Spinal cord (tissue), 10 donors: ENCODE measurements around the gene PNPT1. TPM values are rescaled to one million over a fixed set of nuclear protein-coding genes. Genes with fewer than 3 reads are reported as not detected.
"Not testable (repeated sequence)": the region's sequence is repeated elsewhere in the genome, so short reads cannot be mapped to it uniquely, and the experiment has no call there.

Source experiments
- DNase-seq, 6 donors: peaks; one replicate each; pipeline versions ENCODE4 v3.0.0 to v3.0.0-alpha.2; 2013 to 2015; ENCODE audit warnings: low spot score in 6 of 6, low read depth in 4 of 6
- H3K27ac ChIP-seq: one replicate; pipeline ENCODE4 v1.5.1; 2013; ENCODE audit warnings: low read depth, low read length, control low read depth
- H3K27me3 ChIP-seq: one replicate; pipeline ENCODE4 v1.6.1; 2013; ENCODE audit warnings: low read length; ENCODE audit not compliant: control insufficient read depth, insufficient read depth
- H3K36me3 ChIP-seq: one replicate; pipeline ENCODE4 v1.6.1; 2013; ENCODE audit warnings: low read length; ENCODE audit not compliant: control insufficient read depth, insufficient read depth
- H3K4me1 ChIP-seq: one replicate; pipeline ENCODE4 v1.6.1; 2013; ENCODE audit warnings: low read length; ENCODE audit not compliant: control insufficient read depth, insufficient read depth
- H3K4me3 ChIP-seq: one replicate; pipeline ENCODE4 v1.5.1; 2013; ENCODE audit warnings: low read depth, low read length, control low read depth
- H3K9me3 ChIP-seq: one replicate; pipeline ENCODE4 v1.6.1; 2013; ENCODE audit warnings: low read length; ENCODE audit not compliant: control insufficient read depth, insufficient read depth
- WGBS: methylation state at CpG from one replicate; pipeline ENCODE4 v1.1.5; 2013; ENCODE audit warnings: missing lambda C conversion rate; ENCODE audit not compliant: insufficient coverage; 5-methylcytosine and 5-hydroxymethylcytosine counted together
- long read RNA-seq, 4 donors: transcript quantifications; one replicate each; lab custom pipeline, GENCODE V29; 2026
- polyA plus RNA-seq, 2 donors: library from polyadenylated mRNA; unstranded; fragments of 120-200 nt; gene quantifications; one replicate each; pipeline ENCODE4 v1.2.1, GENCODE V29; 2013; ENCODE audit not compliant: insufficient read length in 2 of 2
- total RNA-seq, 2 donors: library from RNA; depleted of rRNA in 1 of 2; stranded (reverse); fragments of 120-200 nt in 1 of 2; fragments of >200 nt in 1 of 2; gene quantifications; one replicate each; pipeline versions ENCODE4 v1.2.3 to v1.2.4, GENCODE V29; 2013 to 2014
- donor health status: healthy.

PNPT1 gene
- total RNA-seq (10 to 100 TPM; 24.7 to 30.4 TPM), polyA plus RNA-seq (10 to 100 TPM; 32.5 to 35.4 TPM)
- long read RNA-seq, donor 1, full-length matches to known transcripts: 4 of 18 reads
- long read RNA-seq, donor 1, partial matches to known transcripts: 14 of 18 reads
- long read RNA-seq, donor 1, other reads (novel, unspliced or antisense): 0 of 18 reads
- long read RNA-seq, donor 2, full-length matches to known transcripts: 1 of 1 reads
- long read RNA-seq, donor 2, partial matches to known transcripts: 0 of 1 reads
- long read RNA-seq, donor 2, other reads (novel, unspliced or antisense): 0 of 1 reads
- long read RNA-seq, donor 3, full-length matches to known transcripts: 1 of 1 reads
- long read RNA-seq, donor 3, partial matches to known transcripts: 0 of 1 reads
- long read RNA-seq, donor 3, other reads (novel, unspliced or antisense): 0 of 1 reads
- long read RNA-seq, donor 4, full-length matches to known transcripts: 1 of 1 reads
- long read RNA-seq, donor 4, partial matches to known transcripts: 0 of 1 reads
- long read RNA-seq, donor 4, other reads (novel, unspliced or antisense): 0 of 1 reads

DNA sequence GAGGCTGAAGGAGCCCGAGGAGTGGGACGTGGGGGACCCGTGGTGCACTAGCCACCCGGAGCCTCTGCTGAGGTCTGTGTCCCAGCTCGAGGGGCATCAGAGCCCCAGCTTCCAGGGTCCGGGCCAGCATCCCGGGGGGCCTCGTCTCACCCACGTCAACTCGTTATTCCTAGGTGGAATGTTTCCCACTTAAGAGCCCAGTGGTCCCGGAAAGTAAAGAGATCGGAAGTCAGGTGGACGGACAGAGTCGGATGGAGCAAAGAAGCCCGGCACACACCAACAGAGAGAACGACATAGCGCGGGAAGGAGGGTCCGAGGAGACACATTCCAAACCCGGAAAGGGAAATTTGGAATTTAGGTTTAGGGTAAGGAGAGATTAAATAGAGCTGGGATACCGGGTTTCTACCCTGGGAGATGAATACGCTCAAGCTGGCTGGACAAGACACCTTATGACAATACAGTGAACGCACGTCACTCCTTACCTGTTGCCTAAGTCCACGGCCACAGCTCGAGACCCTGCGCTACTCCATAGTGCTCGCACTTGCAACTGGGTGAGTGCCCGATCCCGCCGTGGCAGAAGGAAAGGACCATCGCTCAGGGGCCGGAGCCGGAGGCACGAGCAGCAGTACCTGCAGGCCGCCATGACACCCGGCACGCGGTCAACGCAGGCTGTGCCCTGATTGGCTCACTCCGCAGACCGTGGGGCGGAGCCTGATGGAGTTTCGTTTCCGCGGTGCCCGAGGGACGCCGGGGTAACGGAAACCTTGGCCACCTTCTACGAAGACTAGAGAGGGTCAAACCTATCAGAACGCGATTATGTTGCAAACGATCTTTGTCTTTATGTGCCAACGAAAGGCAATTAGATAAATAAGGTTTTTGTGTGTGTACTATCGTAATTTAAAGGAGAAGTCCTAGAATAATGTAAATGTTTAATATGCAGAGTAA, at the start of gene PNPT1:
Gene PNPT1 (minus strand): TSS at position 664 of the 945 bp plus-strand sequence. CDS start 21 bp downstream, at position 643.
- Histone ChIP-seq H3K4me3 (peak within 1 kb of the TSS; percentile 95), H3K4me1 (no peaks in the 10 kb centered on the region), H3K27ac (peak within 1 kb of the TSS; percentile 52), H3K9me3 (no peaks in the 10 kb centered on the region), H3K36me3 (no peaks in the 10 kb centered on the region), H3K27me3 (peaks cover 2% of the 10 kb centered on the region)
- under 1% methylated on average over 53 of the region's 56 CpGs for WGBS
- DNase-seq: peak; percentile 89 to 99 (median 93)

DNA sequence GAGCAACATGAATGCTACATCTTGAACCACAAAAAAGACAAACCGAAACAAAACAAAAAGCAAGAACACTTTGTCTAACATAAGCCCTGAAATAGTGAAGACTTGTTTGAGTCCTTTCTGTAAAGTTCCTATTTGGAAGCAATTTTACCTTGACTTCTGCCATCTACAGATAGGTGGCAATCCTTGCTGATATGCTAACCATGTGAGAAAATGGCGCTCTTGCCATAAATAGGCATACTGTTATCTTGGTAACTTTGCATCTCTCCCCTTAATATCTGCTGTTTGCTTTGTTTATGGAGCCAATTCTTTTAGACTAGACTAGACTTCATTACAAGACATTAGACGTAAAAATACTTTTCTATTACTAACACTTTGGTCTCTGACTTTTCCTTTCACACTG, 49.4 kb upstream of the PNPT1 start:
- H3K4me1 ChIP-seq: no peaks in the 10 kb centered on the region
- no peak for DNase-seq
- no peaks in the 10 kb centered on the region for H3K27me3 ChIP-seq
- H3K27ac ChIP-seq: no peak overlapping the region
- 100% methylated on average over 1 of the region's 3 CpGs for WGBS
- no peaks in the 10 kb centered on the region for H3K36me3 ChIP-seq
- H3K4me3 ChIP-seq: no peak overlapping the region
- H3K9me3 ChIP-seq: no peaks in the 10 kb centered on the region

DNA sequence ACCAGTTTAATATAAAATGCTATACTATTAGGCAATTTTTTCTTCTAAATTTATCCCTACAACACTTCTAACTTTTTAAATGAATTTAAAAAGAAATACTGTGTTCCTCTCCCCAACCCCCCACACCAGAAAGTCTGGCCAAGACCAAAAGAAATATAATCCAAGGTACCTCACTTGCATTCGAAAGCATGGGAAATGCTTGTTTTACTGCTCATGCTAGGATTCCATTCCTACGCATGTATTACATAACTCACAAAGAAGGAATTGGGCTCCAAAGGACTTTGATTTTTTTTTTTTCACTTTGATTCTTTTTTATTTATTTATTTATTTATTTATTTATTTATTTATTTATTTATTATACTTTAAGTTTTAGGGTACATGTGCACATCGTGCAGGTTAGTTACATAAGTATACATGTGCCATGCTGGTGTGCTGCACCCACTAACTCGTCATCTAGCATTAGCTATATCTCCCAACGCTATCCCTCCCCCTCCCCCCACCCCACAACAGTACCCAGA, 42.4 kb upstream of the PNPT1 start:
- no CpG with 5 or more reads among the region's 5 CpGs for WGBS
- H3K4me3 ChIP-seq, DNase-seq, H3K4me1 ChIP-seq, H3K36me3 ChIP-seq, H3K27ac ChIP-seq, H3K9me3 ChIP-seq, H3K27me3 ChIP-seq: not testable (repeated sequence)

DNA sequence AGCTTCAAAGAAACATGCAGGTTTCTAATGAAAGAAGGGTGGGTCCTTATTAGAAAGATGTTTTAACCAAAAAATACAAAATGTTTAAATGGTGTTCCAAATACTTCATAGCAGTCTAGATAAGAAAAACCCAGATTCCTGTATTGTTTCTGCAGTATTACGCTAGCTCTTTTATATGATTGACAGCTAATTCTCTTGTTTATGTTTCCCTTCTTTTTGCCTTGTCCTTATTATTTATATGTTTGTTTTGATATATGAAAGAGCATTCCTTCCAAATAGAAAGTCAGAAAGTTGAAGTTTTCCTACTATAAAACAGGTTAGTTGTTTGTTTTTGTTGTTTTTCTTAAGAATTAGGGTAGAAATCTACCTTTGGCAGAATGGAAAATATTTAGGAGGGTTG, 41.1 kb upstream of the PNPT1 start:
- Histone ChIP-seq H3K4me1 (no peaks in the 10 kb centered on the region), H3K27me3 (no peaks in the 10 kb centered on the region), H3K9me3 (no peaks in the 10 kb centered on the region), H3K27ac (no peak overlapping the region), H3K36me3 (no peaks in the 10 kb centered on the region), H3K4me3 (no peak overlapping the region)
- no peak for DNase-seq
- WGBS: no CpG with 5 or more reads among the region's 1 CpG

DNA sequence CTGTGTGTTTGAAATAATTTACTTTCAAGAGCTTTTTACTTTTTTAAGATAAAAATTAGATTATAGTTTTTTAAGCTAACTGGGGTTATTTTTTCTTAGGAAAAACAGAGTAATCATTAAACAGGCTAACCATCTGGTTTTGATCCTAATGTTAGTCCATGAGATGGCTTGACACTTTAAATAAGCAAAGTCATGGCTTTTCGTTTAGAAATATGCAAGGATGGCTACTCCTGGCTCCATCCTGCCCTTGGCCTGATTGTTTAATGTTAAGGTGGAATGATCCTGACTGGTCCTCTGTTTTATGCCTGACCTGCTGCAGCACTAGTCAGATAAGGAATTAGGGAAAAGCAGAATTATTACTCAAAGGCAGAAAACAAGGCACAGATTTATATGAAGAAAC, 39.7 kb upstream of the PNPT1 start:
- H3K9me3 ChIP-seq: no peaks in the 10 kb centered on the region
- 40% methylated on average over 1 of the region's 1 CpG for WGBS
- H3K4me1 ChIP-seq: no peaks in the 10 kb centered on the region
- no peak overlapping the region for H3K27ac ChIP-seq
- DNase-seq: no peak
- H3K36me3 ChIP-seq: no peaks in the 10 kb centered on the region
- H3K27me3 ChIP-seq: no peaks in the 10 kb centered on the region
- H3K4me3 ChIP-seq: no peak overlapping the region

DNA sequence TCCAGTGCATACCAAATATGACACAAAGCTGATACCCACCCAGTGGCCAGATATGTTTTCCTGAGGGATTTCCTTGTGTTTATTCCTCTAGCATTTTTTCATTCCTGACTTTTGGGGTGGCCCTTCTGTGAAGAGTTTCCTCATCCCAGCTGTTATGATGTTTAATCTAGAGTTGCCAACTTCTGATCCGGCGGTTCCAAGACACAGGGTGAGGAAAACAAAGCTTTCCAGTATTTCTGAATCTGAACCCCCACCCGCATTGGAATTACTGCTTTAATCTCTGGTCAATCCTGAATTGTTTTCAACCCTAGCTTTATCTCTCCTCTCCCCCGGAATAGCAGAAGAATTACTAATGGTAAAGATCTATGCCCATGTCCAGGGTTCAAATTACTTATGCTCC, 39.2 kb upstream of the PNPT1 start:
- Histone ChIP-seq H3K36me3 (no peaks in the 10 kb centered on the region), H3K27ac (no peak overlapping the region), H3K4me3 (no peak overlapping the region), H3K9me3 (no peaks in the 10 kb centered on the region), H3K4me1 (no peaks in the 10 kb centered on the region), H3K27me3 (no peaks in the 10 kb centered on the region)
- no peak for DNase-seq
- WGBS: 60% methylated on average over 1 of the region's 4 CpGs

DNA sequence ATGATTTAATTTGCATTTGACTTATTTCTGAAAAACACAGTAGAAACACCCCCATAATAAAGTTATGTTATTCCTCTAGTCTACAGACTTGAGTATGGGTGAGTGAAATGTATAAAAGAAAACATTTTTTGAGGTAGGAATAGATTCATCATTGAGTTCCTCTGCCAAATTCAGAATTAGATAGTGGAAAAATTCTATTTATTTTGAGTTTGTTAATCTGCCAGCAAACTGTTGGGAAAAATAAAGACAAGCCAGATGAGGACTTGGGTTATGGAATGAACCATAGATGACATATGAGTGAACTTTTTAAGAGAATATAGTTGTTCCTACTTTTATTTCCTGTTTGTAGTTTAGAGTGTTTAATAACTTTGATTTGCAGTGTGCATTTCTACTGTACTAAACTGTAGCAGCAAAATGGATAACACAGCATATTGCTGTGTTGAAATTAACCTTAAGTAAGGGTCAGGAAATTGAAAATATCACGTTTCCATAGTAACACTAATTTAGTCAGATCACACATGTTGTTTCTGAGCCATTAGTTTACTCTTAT, 35.6 kb upstream of the PNPT1 start:
- H3K4me3 ChIP-seq: no peak overlapping the region
- peak in 1 of 6 donors; percentile 7 for DNase-seq
- no peaks in the 10 kb centered on the region for H3K4me1 ChIP-seq
- whole genome bisulfite sequencing: no CpG with 5 or more reads among the region's 1 CpG
- no peak overlapping the region for H3K27ac ChIP-seq
- H3K9me3 ChIP-seq: no peaks in the 10 kb centered on the region
- no peaks in the 10 kb centered on the region for H3K27me3 ChIP-seq
- H3K36me3 ChIP-seq: no peaks in the 10 kb centered on the region

DNA sequence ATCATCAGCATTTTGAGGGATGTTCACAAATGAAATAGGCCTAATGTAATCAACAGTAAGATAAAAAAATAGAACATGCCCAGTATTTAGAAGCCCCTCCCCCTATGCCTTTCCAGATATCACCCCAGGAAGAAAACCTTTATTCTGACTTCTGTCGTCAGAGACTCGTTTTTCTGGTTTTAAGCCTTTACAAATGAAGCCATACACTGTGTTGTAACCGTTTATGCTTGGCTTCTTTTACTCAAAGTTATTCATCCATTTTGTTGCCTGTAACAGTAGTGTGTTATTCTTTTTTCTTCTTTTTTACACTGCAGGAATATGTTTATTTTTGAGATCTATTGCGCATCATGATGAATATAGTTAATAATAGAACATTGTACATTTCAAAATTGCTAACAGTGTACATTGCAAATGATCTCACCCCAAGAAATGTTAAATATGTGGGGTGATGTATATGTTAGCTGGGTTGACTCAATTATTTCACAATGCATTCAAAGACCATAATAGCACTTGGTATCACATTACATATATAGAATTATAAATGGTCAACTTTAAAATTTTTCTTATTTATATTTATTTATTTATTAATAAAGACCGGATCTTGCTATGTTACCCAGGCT, 28.1 kb upstream of the PNPT1 start:
- Histone ChIP-seq H3K4me3 (no peak overlapping the region), H3K27me3 (no peaks in the 10 kb centered on the region), H3K9me3 (no peaks in the 10 kb centered on the region), H3K27ac (no peak overlapping the region), H3K4me1 (no peaks in the 10 kb centered on the region), H3K36me3 (no peaks in the 10 kb centered on the region)
- 55% methylated on average over 2 of the region's 5 CpGs for WGBS
- no peak for DNase-seq

DNA sequence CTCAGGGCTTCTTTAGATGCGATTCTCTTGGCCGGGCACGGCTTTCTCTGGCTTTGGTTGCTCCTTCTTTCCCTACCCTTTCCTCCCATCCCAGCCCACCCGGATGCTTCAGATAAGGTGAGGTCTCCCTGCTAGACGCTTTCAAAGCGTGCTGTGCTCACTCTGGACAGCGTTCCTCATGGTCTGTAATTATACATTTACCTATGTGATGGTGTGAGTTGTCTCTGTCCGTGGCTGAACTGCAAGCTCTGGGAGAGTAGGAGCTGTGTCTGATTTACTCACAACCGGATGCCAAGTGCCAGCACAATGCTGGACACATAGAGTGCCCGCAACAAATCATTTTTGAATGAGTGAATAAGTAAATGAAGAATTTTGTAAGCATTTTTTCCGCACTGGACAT, 26.8 kb upstream of the PNPT1 start:
- Histone ChIP-seq H3K9me3 (no peaks in the 10 kb centered on the region), H3K4me1 (no peaks in the 10 kb centered on the region), H3K27ac (no peak overlapping the region), H3K27me3 (no peaks in the 10 kb centered on the region), H3K4me3 (no peak overlapping the region), H3K36me3 (no peaks in the 10 kb centered on the region)
- peak in 1 of 6 donors; percentile 50 for DNase-seq
- 78% methylated on average over 6 of the region's 11 CpGs for WGBS
